GM18873 (cell line): ENCODE data around the gene CEP164.

Experiments used
- ATAC-seq: cut with Tn5 transposase; IDR thresholded peaks from one replicate; pipeline ENCODE4 v1.9.1; 2021; ENCODE audit warnings: mild to moderate bottlenecking, moderate library complexity, moderate number of reproducible peaks; ENCODE audit not compliant: unreplicated experiment, low FRiP score

CEP164 gene

GRCh38 chr11:117417856-117418255 lies 90.2 kb downstream of the CEP164 start:
- no peak for ATAC-seq

GRCh38 chr11:117418737-117419481 lies 91.3 kb downstream of the CEP164 start:
- no peak for ATAC-seq

- ATAC-seq, result no peak
These were observed 92.0 kb downstream of the CEP164 start for GRCh38 chr11:117419482-117420142.

GRCh38 chr11:117420143-117420485 lies 92.5 kb downstream of the CEP164 start:
- no peak for ATAC-seq

- ATAC-seq, result no peak
These were observed 92.9 kb downstream of the CEP164 start for GRCh38 chr11:117420598-117420997.

- ATAC-seq, result no peak
These were observed 93.4 kb downstream of the CEP164 start for GRCh38 chr11:117421041-117421440.

- ATAC-seq, result no peak
These were observed 93.8 kb downstream of the CEP164 start for GRCh38 chr11:117421476-117421875.

- no peak for ATAC-seq
These were observed 95.5 kb downstream of the CEP164 start for GRCh38 chr11:117423046-117423575.

- no peak for ATAC-seq
These were observed 97.1 kb downstream of the CEP164 start for GRCh38 chr11:117424781-117425180.

- ATAC-seq, result no peak
These were observed 98.1 kb downstream of the CEP164 start for GRCh38 chr11:117425679-117426296.

GRCh38 chr11:117426297-117426685 lies 98.6 kb downstream of the CEP164 start:
- no peak for ATAC-seq

- no peak for ATAC-seq
These were observed 99.3 kb downstream of the CEP164 start for GRCh38 chr11:117426941-117427340.

GRCh38 chr11:117427356-117427874 lies 99.8 kb downstream of the CEP164 start:
- no peak for ATAC-seq

GRCh38 chr11:117428186-117428855 lies 100.7 kb downstream of the CEP164 start:
- ATAC-seq, result no peak

- ATAC-seq, result no peak
These were observed 101.2 kb downstream of the CEP164 start for GRCh38 chr11:117428856-117429229.

- ATAC-seq, result no peak
These were observed 102.8 kb downstream of the CEP164 start for GRCh38 chr11:117430293-117430955.

- ATAC-seq, result no peak
These were observed 103.8 kb downstream of the CEP164 start for GRCh38 chr11:117431436-117431835.

GRCh38 chr11:117433717-117434116 lies 106.1 kb downstream of the CEP164 start:
- no peak for ATAC-seq

GRCh38 chr11:117434481-117434880 lies 106.8 kb downstream of the CEP164 start:
- no peak for ATAC-seq

GRCh38 chr11:117435326-117435725 lies 107.7 kb downstream of the CEP164 start:
- ATAC-seq, result peak; percentile 64
